Endodermal cell (in vitro differentiated cells): ENCODE measurements around the gene LUC7L. TPM values are rescaled to one million over a fixed set of nuclear protein-coding genes. Genes with fewer than 3 reads are reported as not detected.

Source experiments
- DNase-seq: peaks from one replicate; pipeline ENCODE4 v3.0.0-alpha.2; 2017
- H3K27ac ChIP-seq: 2 replicates; pipeline ENCODE4 v1.5.1; 2013; ENCODE audit warnings: mild to moderate bottlenecking, low read depth, low read length, moderate library complexity
- H3K27me3 ChIP-seq: 2 replicates; pipeline ENCODE4 v1.6.1; 2013; ENCODE audit warnings: mild to moderate bottlenecking, low read length, moderate library complexity; ENCODE audit not compliant: insufficient read depth, control insufficient read depth, poor library complexity, severe bottlenecking
- H3K36me3 ChIP-seq: 2 replicates; pipeline ENCODE4 v1.7.0; 2013; ENCODE audit warnings: mild to moderate bottlenecking, low read length, moderate library complexity; ENCODE audit not compliant: control insufficient read depth, insufficient read depth
- H3K4me1 ChIP-seq: one replicate; pipeline ENCODE4 v1.7.0; 2013; ENCODE audit warnings: low read length; ENCODE audit not compliant: control insufficient read depth, insufficient read depth
- H3K4me3 ChIP-seq: 2 replicates; pipeline ENCODE4 v1.5.1; 2013; ENCODE audit warnings: mild to moderate bottlenecking, low read length, moderate library complexity
- H3K9ac ChIP-seq: 2 replicates; pipeline ENCODE4 v1.6.1; 2013; ENCODE audit warnings: mild to moderate bottlenecking, low read length, moderate library complexity; ENCODE audit not compliant: poor library complexity, severe bottlenecking; ENCODE audit errors: extremely low read depth
- H3K9me3 ChIP-seq: 2 replicates; pipeline ENCODE4 v1.6.1; 2013; ENCODE audit warnings: mild to moderate bottlenecking, low read length, moderate library complexity; ENCODE audit not compliant: control insufficient read depth
- H3K27ac Mint-ChIP-seq: 2 replicates; pipeline ENCODE4 v1.8.0; 2020; ENCODE audit warnings: mixed read lengths
- H3K27me3 Mint-ChIP-seq: 2 replicates; pipeline ENCODE4 v1.8.0; 2021; ENCODE audit warnings: mild to moderate bottlenecking, mixed read lengths; ENCODE audit not compliant: insufficient read depth
- H3K36me3 Mint-ChIP-seq: 2 replicates; pipeline ENCODE4 v1.8.0; 2020; ENCODE audit warnings: low read depth, mixed read lengths
- H3K4me1 Mint-ChIP-seq: 2 replicates; pipeline ENCODE4 v1.8.0; 2020; ENCODE audit warnings: mixed read lengths
- H3K4me3 Mint-ChIP-seq: 2 replicates; pipeline ENCODE4 v1.8.0; 2020; ENCODE audit warnings: mild to moderate bottlenecking, moderate library complexity, mixed read lengths
- H3K9me3 Mint-ChIP-seq: 2 replicates; pipeline ENCODE4 v1.8.0; 2020; ENCODE audit warnings: mild to moderate bottlenecking, mixed read lengths
- WGBS, 2 experiments: methylation state at CpG; one replicate each; pipeline versions ENCODE4 v1.1.5 to v1.1.7; 2013; ENCODE audit warnings: missing lambda C conversion rate in 2 of 2, mixed read lengths in 1 of 2; ENCODE audit not compliant: insufficient coverage in 1 of 2, insufficient read length in 1 of 2; 5-methylcytosine and 5-hydroxymethylcytosine counted together
- total RNA-seq, 2 donors: library from RNA; stranded (reverse); fragmentation: NEBNext Ultra II Directional in 1 of 2; extraction: Animal tissue kit (Norgen Biotek cat#: 25700) in 1 of 2; gene quantifications; 2 replicates in 1 of 2; 3 replicates in 1 of 2; pipeline ENCODE4 v1.2.1, GENCODE V29; 2021
- TF ChIP-seq, protein P1 (sequence below): fragments of 200-600 bp; sonication (generic); conservative IDR thresholded peaks from 2 replicates; pipeline ENCODE4 v1.5.0; 2021; ENCODE audit warnings: antibody characterized with exemption, mild to moderate bottlenecking

Gene LUC7L
- total RNA-seq, 2 donors from 2014 or later = 130 to 151 TPM

DNA sequence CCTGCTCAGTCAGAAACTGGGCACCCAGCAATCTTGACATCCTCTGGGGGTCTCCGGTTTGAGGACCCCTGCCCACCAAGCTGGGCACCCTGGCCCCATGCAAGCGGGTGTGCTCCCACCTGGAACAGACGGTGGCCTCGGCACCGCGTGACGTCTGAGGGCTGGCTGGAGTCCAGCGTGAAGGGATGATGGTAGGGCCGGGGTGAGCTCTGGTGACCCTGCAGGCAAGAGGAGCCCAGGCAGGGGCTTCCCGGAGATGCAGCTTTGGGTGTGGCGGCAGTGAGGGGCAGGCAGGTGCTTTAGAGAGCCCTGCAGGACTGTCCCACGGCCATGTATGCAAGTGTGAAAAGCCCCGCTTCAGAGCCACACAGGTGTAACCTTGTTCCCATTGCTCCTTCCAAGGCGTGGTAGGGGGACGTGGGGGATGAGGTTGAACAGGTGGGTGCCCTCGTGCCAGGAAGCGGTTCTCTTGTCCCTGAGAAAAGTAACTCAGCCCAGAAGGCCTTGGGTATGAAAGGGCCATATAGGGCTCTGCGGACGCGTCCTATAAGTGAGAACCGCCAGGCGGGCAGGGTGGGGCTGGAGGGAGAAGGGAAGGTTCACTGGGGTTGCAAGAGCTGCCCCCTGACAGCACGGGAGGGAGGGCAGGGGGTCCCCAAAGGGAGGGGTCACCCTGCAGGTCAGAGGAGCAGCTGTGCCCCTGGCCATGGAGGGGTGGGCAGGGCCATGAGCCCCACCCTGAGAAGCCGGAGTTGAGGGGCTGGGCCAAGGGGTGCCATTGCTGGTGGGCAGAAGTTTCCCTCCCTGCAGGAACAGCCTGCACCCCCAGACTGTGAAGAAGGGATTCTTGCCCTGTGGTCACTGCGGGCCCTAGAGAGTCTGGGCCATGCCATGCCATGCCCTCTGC is 37.3 kb upstream of the LUC7L start:
- H3K4me1 Mint-ChIP-seq = no peaks in the 10 kb centered on the region
- Histone ChIP-seq H3K36me3 (no peaks in the 10 kb centered on the region), H3K27ac (peak overlapping the region; percentile 7), H3K4me1 (no peaks in the 10 kb centered on the region), H3K27me3 (no peaks in the 10 kb centered on the region), H3K9me3 (no peaks in the 10 kb centered on the region), H3K4me3 (no peak overlapping the region), H3K9ac (no peak overlapping the region)
- TF ChIP-seq, protein P1, sequence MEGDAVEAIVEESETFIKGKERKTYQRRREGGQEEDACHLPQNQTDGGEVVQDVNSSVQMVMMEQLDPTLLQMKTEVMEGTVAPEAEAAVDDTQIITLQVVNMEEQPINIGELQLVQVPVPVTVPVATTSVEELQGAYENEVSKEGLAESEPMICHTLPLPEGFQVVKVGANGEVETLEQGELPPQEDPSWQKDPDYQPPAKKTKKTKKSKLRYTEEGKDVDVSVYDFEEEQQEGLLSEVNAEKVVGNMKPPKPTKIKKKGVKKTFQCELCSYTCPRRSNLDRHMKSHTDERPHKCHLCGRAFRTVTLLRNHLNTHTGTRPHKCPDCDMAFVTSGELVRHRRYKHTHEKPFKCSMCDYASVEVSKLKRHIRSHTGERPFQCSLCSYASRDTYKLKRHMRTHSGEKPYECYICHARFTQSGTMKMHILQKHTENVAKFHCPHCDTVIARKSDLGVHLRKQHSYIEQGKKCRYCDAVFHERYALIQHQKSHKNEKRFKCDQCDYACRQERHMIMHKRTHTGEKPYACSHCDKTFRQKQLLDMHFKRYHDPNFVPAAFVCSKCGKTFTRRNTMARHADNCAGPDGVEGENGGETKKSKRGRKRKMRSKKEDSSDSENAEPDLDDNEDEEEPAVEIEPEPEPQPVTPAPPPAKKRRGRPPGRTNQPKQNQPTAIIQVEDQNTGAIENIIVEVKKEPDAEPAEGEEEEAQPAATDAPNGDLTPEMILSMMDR = no peak
- no peak overlapping the region for H3K4me3 Mint-ChIP-seq
- DNase-seq = peak; percentile 48
- H3K27me3 Mint-ChIP-seq = no peaks in the 10 kb centered on the region
- H3K36me3 Mint-ChIP-seq = peaks cover 13% of the 10 kb centered on the region
- WGBS, 2 experiments = 86 to 89% methylated on average over 16 to 25 of the region's 25 CpGs
- H3K27ac Mint-ChIP-seq = no peak overlapping the region
- no peaks in the 10 kb centered on the region for H3K9me3 Mint-ChIP-seq

DNA sequence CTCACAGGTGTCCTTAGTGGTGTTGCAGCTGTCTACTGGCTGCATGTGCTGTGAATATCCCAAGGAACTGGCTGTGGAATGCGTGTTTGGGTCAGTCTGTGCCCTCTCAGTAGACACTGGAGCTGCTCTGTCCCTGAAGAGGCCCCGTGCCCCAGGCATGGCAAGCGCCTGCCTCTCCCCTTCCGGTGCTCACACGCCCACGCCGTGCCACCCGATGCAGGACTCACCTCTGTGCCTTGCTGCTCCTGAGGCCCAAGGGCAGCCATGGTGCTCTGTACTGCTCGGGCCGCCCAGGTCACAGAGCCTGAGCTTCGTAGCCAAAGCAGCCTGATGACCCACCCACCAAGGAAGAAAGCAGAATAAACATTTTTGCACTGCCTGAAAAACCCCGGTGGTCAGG is 36.5 kb upstream of the LUC7L start:
- no peak overlapping the region for H3K4me3 Mint-ChIP-seq
- no peak overlapping the region for H3K4me3 ChIP-seq
- H3K27ac ChIP-seq = peak overlapping the region; percentile 29
- H3K36me3 ChIP-seq = no peaks in the 10 kb centered on the region
- H3K27ac Mint-ChIP-seq = no peak overlapping the region
- H3K9me3 Mint-ChIP-seq = no peaks in the 10 kb centered on the region
- 91 to 100% methylated on average over 10 to 12 of the region's 12 CpGs for WGBS, 2 experiments
- H3K27me3 ChIP-seq = no peaks in the 10 kb centered on the region
- no peak overlapping the region for H3K9ac ChIP-seq
- H3K9me3 ChIP-seq = no peaks in the 10 kb centered on the region
- H3K4me1 Mint-ChIP-seq = no peaks in the 10 kb centered on the region
- H3K27me3 Mint-ChIP-seq = no peaks in the 10 kb centered on the region
- peak; percentile 30 for DNase-seq
- H3K36me3 Mint-ChIP-seq = peaks cover 16% of the 10 kb centered on the region
- no peaks in the 10 kb centered on the region for H3K4me1 ChIP-seq
- TF ChIP-seq, protein P1 = no peak

DNA sequence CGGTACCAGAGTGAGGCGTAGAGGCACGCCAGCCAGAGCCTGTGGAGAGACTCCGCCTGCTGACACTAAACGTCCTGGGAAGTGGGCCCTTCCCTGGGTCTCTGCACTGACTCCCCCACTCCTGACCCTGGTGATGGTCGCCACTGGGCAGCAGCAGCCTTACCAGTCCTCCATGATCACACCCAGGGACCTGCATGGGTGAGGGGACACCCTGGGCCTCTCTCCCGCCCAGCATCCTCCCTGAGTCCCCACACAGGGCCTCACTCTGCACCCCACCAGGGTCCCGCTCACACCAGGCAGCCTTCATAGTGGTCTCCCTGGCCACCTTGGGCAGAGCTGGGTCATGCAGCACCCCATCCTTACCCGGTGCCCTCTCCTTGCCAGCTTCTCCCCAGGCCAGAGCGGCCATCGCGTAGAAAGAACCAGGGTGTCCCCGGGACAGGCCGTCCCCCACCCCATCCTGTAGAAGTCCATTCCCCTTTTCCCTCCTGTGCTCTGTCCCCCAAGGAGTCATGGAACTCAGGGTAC is 35.8 kb upstream of the LUC7L start:
- Histone ChIP-seq H3K9me3 (no peaks in the 10 kb centered on the region), H3K27ac (no peak overlapping the region), H3K4me1 (no peaks in the 10 kb centered on the region), H3K4me3 (no peak overlapping the region), H3K27me3 (no peaks in the 10 kb centered on the region), H3K36me3 (no peaks in the 10 kb centered on the region), H3K9ac (no peak overlapping the region)
- H3K4me3 Mint-ChIP-seq = no peak overlapping the region
- H3K9me3 Mint-ChIP-seq = no peaks in the 10 kb centered on the region
- WGBS, 2 experiments = 91 to 93% methylated on average over 4 to 14 of the region's 14 CpGs
- no peak for DNase-seq
- no peaks in the 10 kb centered on the region for H3K27me3 Mint-ChIP-seq
- TF ChIP-seq, protein P1 = no peak
- no peaks in the 10 kb centered on the region for H3K4me1 Mint-ChIP-seq
- H3K36me3 Mint-ChIP-seq = peaks cover 19% of the 10 kb centered on the region
- H3K27ac Mint-ChIP-seq = no peak overlapping the region
